HEK293 (cell line): ENCODE measurements around the gene TMEM145.
A peak's percentile ranks its signal among the peaks of the same experiment; 100 is the strongest.

Experiments
- CTCF ChIA-PET: fragments of 350-600 bp; formaldehyde crosslinking; extraction: SDS; loops from one replicate; lab custom pipeline; 2021; ENCODE audit warnings: antibody characterized with exemption; lab: Yijun Ruan, JAX
- POLR2A ChIA-PET: fragments of 300-600 bp; formaldehyde crosslinking; extraction: SDS; loops from one replicate; lab custom pipeline; 2020; ENCODE audit warnings: antibody characterized with exemption, inconsistent platforms; lab: Yijun Ruan, JAX
- H3K27ac ChIP-seq: fragments of 200-500 bp; sonication (Bioruptor generic); 2 replicates; pipeline ENCODE4 v1.5.1; 2014; ENCODE audit warnings: low read depth, low read length, control low read depth, inconsistent platforms; ENCODE audit errors: extremely low read depth
- H3K36me3 ChIP-seq, 2 experiments: fragments of 200-500 bp in 1 of 2; sonication (Bioruptor generic) in 1 of 2; 1 replicate in 1 of 2; 2 replicates in 1 of 2; pipeline ENCODE4 v1.5.1; 2014 to 2017; ENCODE audit warnings: inconsistent platforms in 2 of 2, low read length in 2 of 2; ENCODE audit not compliant: control insufficient read depth in 2 of 2, insufficient read depth in 1 of 2
- H3K4me1 ChIP-seq: fragments of 200-500 bp; sonication (Bioruptor generic); 2 replicates; pipeline ENCODE4 v1.5.1; 2014; ENCODE audit warnings: mild to moderate bottlenecking, low read length, inconsistent platforms; ENCODE audit not compliant: control insufficient read depth, insufficient read depth
- H3K4me3 ChIP-seq: 2 replicates; pipeline ENCODE4 v1.5.1; 2011; ENCODE audit warnings: low read depth, mild to moderate bottlenecking, control low read depth, low read length, moderate library complexity
- H3K9me3 ChIP-seq: fragments of 200-500 bp; sonication (Bioruptor generic); 2 replicates; pipeline ENCODE4 v1.5.1; 2014; ENCODE audit warnings: low read depth, low read length, inconsistent platforms; ENCODE audit not compliant: control insufficient read depth, insufficient read depth
- PRDM1 ChIP-seq: fragments of 450-650 bp; formaldehyde crosslinking; IDR thresholded peaks from 2 replicates; pipeline ENCODE4; 2016; ENCODE audit warnings: missing biosample characterization, missing genetic modification characterization
- SALL2 ChIP-seq: fragments of 450-650 bp; formaldehyde crosslinking; IDR thresholded peaks from 2 replicates; pipeline ENCODE4 v1.5.0; 2017; ENCODE audit warnings: missing biosample characterization, mild to moderate bottlenecking, missing genetic modification characterization, borderline replicate concordance
- SP3 ChIP-seq: fragments of 450-650 bp; formaldehyde crosslinking; IDR thresholded peaks from 2 replicates; pipeline ENCODE4 v1.5.1; 2016; ENCODE audit warnings: missing biosample characterization, missing genetic modification characterization
- SP7 ChIP-seq: fragments of 450-650 bp; formaldehyde crosslinking; IDR thresholded peaks from 2 replicates; pipeline ENCODE4 v1.5.1; 2016; ENCODE audit warnings: missing biosample characterization, missing genetic modification characterization
- ZBTB17 ChIP-seq: fragments of 450-650 bp; formaldehyde crosslinking; IDR thresholded peaks from 2 replicates; pipeline ENCODE4 v1.5.1; 2016; ENCODE audit warnings: missing biosample characterization, missing genetic modification characterization
- ZBTB21 ChIP-seq: fragments of 450-650 bp; formaldehyde crosslinking; IDR thresholded peaks from 2 replicates; pipeline ENCODE4 v1.5.1; 2017; ENCODE audit warnings: missing biosample characterization, missing genetic modification characterization
- ZNF112 ChIP-seq: fragments of 450-650 bp; formaldehyde crosslinking; IDR thresholded peaks from 2 replicates; pipeline ENCODE4 v1.5.0; 2017; ENCODE audit warnings: missing biosample characterization, missing genetic modification characterization
- ZNF146 ChIP-seq: fragments of 450-650 bp; formaldehyde crosslinking; IDR thresholded peaks from 2 replicates; pipeline ENCODE4 v1.5.1; 2016; ENCODE audit warnings: missing biosample characterization, missing genetic modification characterization
- ZNF175 ChIP-seq: fragments of 450-650 bp; formaldehyde crosslinking; IDR thresholded peaks from 2 replicates; pipeline ENCODE4 v1.5.1; 2016; ENCODE audit warnings: missing biosample characterization, missing genetic modification characterization
- ZNF19 ChIP-seq: fragments of 450-650 bp; formaldehyde crosslinking; IDR thresholded peaks from 2 replicates; pipeline ENCODE4; 2016; ENCODE audit warnings: missing biosample characterization, missing genetic modification characterization, low read depth
- ZNF2 ChIP-seq: fragments of 450-650 bp; formaldehyde crosslinking; IDR thresholded peaks from 2 replicates; pipeline ENCODE4 v1.5.1; 2016; ENCODE audit warnings: missing biosample characterization, missing genetic modification characterization
- ZNF366 ChIP-seq: fragments of 450-650 bp; formaldehyde crosslinking; conservative IDR thresholded peaks from 2 replicates; pipeline ENCODE4 v1.5.1; 2016; ENCODE audit warnings: missing biosample characterization, missing genetic modification characterization
- ZNF560 ChIP-seq: fragments of 450-650 bp; formaldehyde crosslinking; IDR thresholded peaks from 2 replicates; pipeline ENCODE4 v1.5.1; 2017; ENCODE audit warnings: missing biosample characterization, missing genetic modification characterization, borderline replicate concordance
- ZNF600 ChIP-seq: fragments of 450-650 bp; formaldehyde crosslinking; IDR thresholded peaks from 2 replicates; pipeline ENCODE4 v1.5.1; 2016; ENCODE audit warnings: missing biosample characterization, missing genetic modification characterization
- ZNF623 ChIP-seq: fragments of 450-650 bp; formaldehyde crosslinking; IDR thresholded peaks from 2 replicates; pipeline ENCODE4 v1.5.1; 2016; ENCODE audit warnings: missing biosample characterization, missing genetic modification characterization
- ZNF658 ChIP-seq: fragments of 450-650 bp; formaldehyde crosslinking; IDR thresholded peaks from 2 replicates; pipeline ENCODE4; 2016; ENCODE audit warnings: missing biosample characterization, missing genetic modification characterization
- ZNF660 ChIP-seq: fragments of 450-650 bp; IDR thresholded peaks from 2 replicates; pipeline ENCODE4 v1.5.1; 2018; ENCODE audit warnings: missing biosample characterization, mild to moderate bottlenecking, missing genetic modification characterization
- ZNF701 ChIP-seq: fragments of 450-650 bp; formaldehyde crosslinking; IDR thresholded peaks from 2 replicates; pipeline ENCODE4 v1.5.1; 2016; ENCODE audit warnings: missing biosample characterization, missing genetic modification characterization
- TF ChIP-seq, protein P1 (sequence below): fragments of 450-650 bp; formaldehyde crosslinking; conservative IDR thresholded peaks from 2 replicates; pipeline ENCODE4 v1.5.1; 2016; ENCODE audit warnings: low read depth, missing biosample characterization, missing genetic modification characterization
- TF ChIP-seq, protein P2 (sequence below): fragments of 450-650 bp; formaldehyde crosslinking; IDR thresholded peaks from 2 replicates; pipeline ENCODE4 v1.5.1; 2016; ENCODE audit warnings: missing biosample characterization, missing genetic modification characterization
- TF ChIP-seq, protein P3 (sequence below): fragments of 450-650 bp; formaldehyde crosslinking; IDR thresholded peaks from 2 replicates; pipeline ENCODE4 v1.5.1; 2016; ENCODE audit warnings: missing biosample characterization, missing genetic modification characterization
- TF ChIP-seq, protein P4 (sequence below): fragments of 450-650 bp; IDR thresholded peaks from 2 replicates; pipeline ENCODE4 v1.5.1; 2018; ENCODE audit warnings: missing biosample characterization, mild to moderate bottlenecking, missing genetic modification characterization
- TF ChIP-seq, protein P5 (sequence below): fragments of 450-650 bp; formaldehyde crosslinking; IDR thresholded peaks from 2 replicates; pipeline ENCODE4 v1.5.1; 2016; ENCODE audit warnings: missing biosample characterization, missing genetic modification characterization

The TMEM145 gene

DNA sequence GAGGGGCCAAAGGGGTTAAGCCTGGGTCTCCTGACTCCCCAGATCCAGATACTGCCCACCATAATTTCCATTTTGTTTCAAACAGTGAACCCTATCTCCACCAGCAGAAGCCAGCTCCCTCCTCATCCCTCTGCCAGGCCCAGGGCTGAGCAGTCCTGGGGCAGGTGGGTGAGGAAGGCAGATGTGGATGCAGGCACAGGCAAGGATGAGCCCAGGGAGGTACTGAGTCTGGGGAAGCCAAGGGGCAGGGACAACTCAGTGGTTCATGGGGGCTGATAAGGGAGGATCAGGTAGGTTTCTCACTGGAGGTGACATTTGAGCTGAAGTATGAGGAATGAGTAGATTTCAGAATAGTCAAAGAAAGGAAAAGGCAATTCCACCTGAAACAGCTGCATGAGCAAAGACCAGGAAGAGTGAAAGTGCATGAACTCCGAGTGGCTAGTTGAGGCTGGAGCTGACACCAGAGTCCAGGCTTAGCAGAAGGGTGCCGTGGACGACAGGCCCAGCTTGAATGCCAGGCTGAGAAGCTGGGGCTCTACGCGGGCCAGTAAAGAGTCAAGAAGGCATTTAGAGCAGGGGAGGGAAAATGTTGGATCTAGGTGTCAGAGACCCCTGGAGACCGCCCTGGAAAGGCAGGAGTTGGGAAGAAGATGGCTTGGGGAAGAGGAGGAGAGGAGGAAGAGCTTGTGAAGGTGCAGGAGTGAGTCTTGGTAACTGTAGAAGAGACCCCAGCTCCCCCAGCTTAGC lies 33.8 kb upstream of the TMEM145 start (continued):
- TF ChIP-seq ZBTB17 (peak; percentile 67), ZNF560 (tag by site-specific recombination) (no peak), SALL2 (tag by site-specific recombination) (0 out of 2 replicates have a peak, but pooled peaks have one; percentile 23), ZBTB21 (tag by site-specific recombination) (peak; percentile 27; the same call in 1 of the 2 replicates), ZNF2 (tag by site-specific recombination) (peak; percentile 13; the same call in 1 of the 2 replicates), ZNF600 (tag by site-specific recombination) (peak; percentile 49; the same call in 1 of the 2 replicates), ZNF366 (0 out of 2 replicates have a peak, but pooled peaks have one; percentile 10), SP7 (no peak), ZNF623 (tag by site-specific recombination) (0 out of 2 replicates have a peak, but pooled peaks have one; percentile 11), ZNF660 (tag by site-specific recombination) (no peak)
- TF ChIP-seq, protein P1, sequence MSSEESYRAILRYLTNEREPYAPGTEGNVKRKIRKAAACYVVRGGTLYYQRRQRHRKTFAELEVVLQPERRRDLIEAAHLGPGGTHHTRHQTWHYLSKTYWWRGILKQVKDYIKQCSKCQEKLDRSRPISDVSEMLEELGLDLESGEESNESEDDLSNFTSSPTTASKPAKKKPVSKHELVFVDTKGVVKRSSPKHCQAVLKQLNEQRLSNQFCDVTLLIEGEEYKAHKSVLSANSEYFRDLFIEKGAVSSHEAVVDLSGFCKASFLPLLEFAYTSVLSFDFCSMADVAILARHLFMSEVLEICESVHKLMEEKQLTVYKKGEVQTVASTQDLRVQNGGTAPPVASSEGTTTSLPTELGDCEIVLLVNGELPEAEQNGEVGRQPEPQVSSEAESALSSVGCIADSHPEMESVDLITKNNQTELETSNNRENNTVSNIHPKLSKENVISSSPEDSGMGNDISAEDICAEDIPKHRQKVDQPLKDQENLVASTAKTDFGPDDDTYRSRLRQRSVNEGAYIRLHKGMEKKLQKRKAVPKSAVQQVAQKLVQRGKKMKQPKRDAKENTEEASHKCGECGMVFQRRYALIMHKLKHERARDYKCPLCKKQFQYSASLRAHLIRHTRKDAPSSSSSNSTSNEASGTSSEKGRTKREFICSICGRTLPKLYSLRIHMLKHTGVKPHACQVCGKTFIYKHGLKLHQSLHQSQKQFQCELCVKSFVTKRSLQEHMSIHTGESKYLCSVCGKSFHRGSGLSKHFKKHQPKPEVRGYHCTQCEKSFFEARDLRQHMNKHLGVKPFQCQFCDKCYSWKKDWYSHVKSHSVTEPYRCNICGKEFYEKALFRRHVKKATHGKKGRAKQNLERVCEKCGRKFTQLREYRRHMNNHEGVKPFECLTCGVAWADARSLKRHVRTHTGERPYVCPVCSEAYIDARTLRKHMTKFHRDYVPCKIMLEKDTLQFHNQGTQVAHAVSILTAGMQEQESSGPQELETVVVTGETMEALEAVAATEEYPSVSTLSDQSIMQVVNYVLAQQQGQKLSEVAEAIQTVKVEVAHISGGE (tag by site-specific recombination): no peak
- TF ChIP-seq, protein P2, sequence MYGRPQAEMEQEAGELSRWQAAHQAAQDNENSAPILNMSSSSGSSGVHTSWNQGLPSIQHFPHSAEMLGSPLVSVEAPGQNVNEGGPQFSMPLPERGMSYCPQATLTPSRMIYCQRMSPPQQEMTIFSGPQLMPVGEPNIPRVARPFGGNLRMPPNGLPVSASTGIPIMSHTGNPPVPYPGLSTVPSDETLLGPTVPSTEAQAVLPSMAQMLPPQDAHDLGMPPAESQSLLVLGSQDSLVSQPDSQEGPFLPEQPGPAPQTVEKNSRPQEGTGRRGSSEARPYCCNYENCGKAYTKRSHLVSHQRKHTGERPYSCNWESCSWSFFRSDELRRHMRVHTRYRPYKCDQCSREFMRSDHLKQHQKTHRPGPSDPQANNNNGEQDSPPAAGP (tag by site-specific recombination): peak; percentile 41

DNA sequence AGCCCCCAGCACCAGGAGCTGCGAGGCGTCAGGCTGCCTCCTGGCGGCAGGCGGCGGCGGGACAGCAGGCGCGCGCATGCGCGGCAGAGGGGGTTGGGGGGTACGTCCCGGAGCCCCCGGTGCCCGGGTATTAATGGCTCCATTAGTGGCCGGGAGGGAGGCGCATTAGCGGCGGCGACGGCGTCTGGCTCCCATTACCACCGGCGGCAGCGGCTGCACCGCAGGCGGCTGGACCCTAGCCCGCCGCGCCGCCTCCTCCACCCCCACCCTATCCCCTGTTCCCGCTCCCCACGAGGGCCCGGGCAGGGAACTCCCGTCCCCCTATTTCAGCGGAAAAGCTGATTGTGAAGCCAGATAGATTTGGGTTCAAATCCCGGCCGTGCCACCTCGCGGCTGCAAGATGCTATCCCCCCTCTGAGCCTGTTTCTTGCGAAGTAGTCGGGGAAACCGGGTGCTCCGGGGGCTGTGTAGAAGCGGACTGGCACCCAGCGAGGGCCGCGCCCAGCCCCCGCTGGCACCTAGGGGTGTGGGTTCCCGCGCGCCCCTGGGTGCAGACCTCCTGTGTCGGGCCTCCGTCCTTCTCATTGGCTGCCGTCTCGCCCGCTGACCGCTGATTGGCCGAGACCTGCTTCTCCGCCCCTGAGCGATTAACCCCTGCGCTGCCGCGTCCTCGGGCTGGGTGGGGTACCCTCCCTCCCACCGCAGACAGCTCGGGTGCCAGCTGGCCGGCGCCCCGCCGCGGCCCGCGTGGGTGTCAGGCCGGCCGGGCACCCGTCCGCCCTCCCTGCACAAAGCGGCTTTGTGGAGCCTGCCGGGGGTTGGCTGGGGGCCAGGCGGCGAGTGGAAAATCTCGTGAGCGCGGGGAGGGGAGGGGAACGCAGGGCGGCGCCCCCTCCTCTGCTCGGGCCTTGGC lies 33.0 kb upstream of the TMEM145 start:
- POLR2A ChIA-PET: interaction anchor here (0.6 to 12.3 kb wide), 14 partner anchors 8 to 75 kb away, joined by 3 to 242 read pairs (median 5); partner anchors contain the start of genes CIC, ERF, GSK3A and PAFAH1B3
- H3K27ac ChIP-seq: peak overlapping the region; percentile 92
- no peaks in the 10 kb centered on the region for H3K9me3 ChIP-seq
- H3K4me3 ChIP-seq: peak overlapping the region; percentile 55
- H3K4me1 ChIP-seq: peaks cover 44% of the 10 kb centered on the region
- H3K36me3 ChIP-seq: peaks cover 0 to 9% of the 10 kb centered on the region in 2 experiments; a peak in 2 of 3 replicates
- CTCF ChIA-PET: interaction anchor here (0.6 to 7.5 kb wide), 40 partner anchors 8 to 186 kb away, joined by 3 to 276 read pairs (median 4); partner anchors contain the start of genes CIC, GSK3A, POU2F2 and ZNF526
- TF ChIP-seq, protein P3, sequence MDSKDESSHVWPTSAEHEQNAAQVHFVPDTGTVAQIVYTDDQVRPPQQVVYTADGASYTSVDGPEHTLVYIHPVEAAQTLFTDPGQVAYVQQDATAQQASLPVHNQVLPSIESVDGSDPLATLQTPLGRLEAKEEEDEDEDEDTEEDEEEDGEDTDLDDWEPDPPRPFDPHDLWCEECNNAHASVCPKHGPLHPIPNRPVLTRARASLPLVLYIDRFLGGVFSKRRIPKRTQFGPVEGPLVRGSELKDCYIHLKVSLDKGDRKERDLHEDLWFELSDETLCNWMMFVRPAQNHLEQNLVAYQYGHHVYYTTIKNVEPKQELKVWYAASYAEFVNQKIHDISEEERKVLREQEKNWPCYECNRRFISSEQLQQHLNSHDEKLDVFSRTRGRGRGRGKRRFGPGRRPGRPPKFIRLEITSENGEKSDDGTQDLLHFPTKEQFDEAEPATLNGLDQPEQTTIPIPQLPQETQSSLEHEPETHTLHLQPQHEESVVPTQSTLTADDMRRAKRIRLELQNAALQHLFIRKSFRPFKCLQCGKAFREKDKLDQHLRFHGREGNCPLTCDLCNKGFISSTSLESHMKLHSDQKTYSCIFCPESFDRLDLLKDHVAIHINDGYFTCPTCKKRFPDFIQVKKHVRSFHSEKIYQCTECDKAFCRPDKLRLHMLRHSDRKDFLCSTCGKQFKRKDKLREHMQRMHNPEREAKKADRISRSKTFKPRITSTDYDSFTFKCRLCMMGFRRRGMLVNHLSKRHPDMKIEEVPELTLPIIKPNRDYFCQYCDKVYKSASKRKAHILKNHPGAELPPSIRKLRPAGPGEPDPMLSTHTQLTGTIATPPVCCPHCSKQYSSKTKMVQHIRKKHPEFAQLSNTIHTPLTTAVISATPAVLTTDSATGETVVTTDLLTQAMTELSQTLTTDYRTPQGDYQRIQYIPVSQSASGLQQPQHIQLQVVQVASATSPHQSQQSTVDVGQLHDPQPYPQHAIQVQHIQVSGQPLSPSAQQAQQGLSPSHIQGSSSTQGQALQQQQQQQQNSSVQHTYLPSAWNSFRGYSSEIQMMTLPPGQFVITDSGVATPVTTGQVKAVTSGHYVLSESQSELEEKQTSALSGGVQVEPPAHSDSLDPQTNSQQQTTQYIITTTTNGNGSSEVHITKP (tag by site-specific recombination): peak; percentile 99
- TF ChIP-seq PRDM1 (no peak; the same call in 1 of the 2 replicates), ZNF701 (tag by site-specific recombination) (no peak), ZNF175 (no peak), ZNF146 (tag by site-specific recombination) (peak; percentile 8; the same call in 1 of the 2 replicates), ZNF112 (tag by site-specific recombination) (no peak), ZNF19 (tag by site-specific recombination) (no peak), ZNF658 (tag by site-specific recombination) (no peak), SP3 (peak; percentile 92)
- TF ChIP-seq, protein P4, sequence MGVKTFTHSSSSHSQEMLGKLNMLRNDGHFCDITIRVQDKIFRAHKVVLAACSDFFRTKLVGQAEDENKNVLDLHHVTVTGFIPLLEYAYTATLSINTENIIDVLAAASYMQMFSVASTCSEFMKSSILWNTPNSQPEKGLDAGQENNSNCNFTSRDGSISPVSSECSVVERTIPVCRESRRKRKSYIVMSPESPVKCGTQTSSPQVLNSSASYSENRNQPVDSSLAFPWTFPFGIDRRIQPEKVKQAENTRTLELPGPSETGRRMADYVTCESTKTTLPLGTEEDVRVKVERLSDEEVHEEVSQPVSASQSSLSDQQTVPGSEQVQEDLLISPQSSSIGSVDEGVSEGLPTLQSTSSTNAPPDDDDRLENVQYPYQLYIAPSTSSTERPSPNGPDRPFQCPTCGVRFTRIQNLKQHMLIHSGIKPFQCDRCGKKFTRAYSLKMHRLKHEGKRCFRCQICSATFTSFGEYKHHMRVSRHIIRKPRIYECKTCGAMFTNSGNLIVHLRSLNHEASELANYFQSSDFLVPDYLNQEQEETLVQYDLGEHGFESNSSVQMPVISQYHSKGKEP: peak; percentile 78
- TF ChIP-seq, protein P5, sequence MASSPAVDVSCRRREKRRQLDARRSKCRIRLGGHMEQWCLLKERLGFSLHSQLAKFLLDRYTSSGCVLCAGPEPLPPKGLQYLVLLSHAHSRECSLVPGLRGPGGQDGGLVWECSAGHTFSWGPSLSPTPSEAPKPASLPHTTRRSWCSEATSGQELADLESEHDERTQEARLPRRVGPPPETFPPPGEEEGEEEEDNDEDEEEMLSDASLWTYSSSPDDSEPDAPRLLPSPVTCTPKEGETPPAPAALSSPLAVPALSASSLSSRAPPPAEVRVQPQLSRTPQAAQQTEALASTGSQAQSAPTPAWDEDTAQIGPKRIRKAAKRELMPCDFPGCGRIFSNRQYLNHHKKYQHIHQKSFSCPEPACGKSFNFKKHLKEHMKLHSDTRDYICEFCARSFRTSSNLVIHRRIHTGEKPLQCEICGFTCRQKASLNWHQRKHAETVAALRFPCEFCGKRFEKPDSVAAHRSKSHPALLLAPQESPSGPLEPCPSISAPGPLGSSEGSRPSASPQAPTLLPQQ (tag by site-specific recombination): peak; percentile 89
